ENCODE measurements around the gene ACOX2. TPM values are rescaled to one million over a fixed set of nuclear protein-coding genes. Genes with fewer than 3 reads are reported as not detected.

The ACOX2 gene
- total RNA-seq, 4 donors from 2014 or later: 2.6 to 6.6 (median 4.5) TPM

- H3K4me3 ChIP-seq (ENCODE audit: low read depth, poor library complexity, severe bottlenecking): no peak overlapping the region
- intact Hi-C loops (cut with DNase I; ENCODE audit: low total_unique reads): no loop called here
- TF ChIP-seq CTCF (IDR thresholded peaks at IDR 0.05): no peak
- no peak for TF ChIP-seq POLR2A (IDR thresholded peaks at IDR 0.05)
- WGBS, 2 donors: 50 to 56% methylated on average over 10 of the region's 10 CpGs
- DNase-seq (ENCODE audit: low spot score in 2 of 2): peak; percentile 54 to 81
Measured at GRCh38 chr3:58471025-58471887, 65.7 kb downstream of the ACOX2 start.

GRCh38 chr3:58470363-58471024 is 66.5 kb downstream of the ACOX2 start:
- no peak overlapping the region for H3K4me3 ChIP-seq (ENCODE audit: low read depth, poor library complexity, severe bottlenecking)
- peak in 1 of 2 donors; percentile 68 for DNase-seq (ENCODE audit: low spot score in 2 of 2)
- TF ChIP-seq CTCF (IDR thresholded peaks at IDR 0.05) (no peak), POLR2A (IDR thresholded peaks at IDR 0.05) (no peak)
- 92 to 98% methylated on average over 11 to 12 of the region's 12 CpGs for WGBS, 2 donors
- intact Hi-C loops (cut with DNase I; ENCODE audit: low total_unique reads): no loop called here

- TF ChIP-seq CTCF (IDR thresholded peaks at IDR 0.05) (no peak), POLR2A (IDR thresholded peaks at IDR 0.05) (no peak)
- no peak overlapping the region for H3K4me3 ChIP-seq (ENCODE audit: low read depth, poor library complexity, severe bottlenecking)
- intact Hi-C loops (cut with DNase I; ENCODE audit: low total_unique reads): no loop called here
- no peak for DNase-seq (ENCODE audit: low spot score in 2 of 2)
- WGBS, 2 donors: 85 to 89% methylated on average over 4 of the region's 4 CpGs
Measured at GRCh38 chr3:58469096-58469495, 67.9 kb downstream of the ACOX2 start.

GRCh38 chr3:58466899-58467563 is 70.0 kb downstream of the ACOX2 start:
- 85 to 91% methylated on average over 4 of the region's 4 CpGs for WGBS, 2 donors
- TF ChIP-seq CTCF (IDR thresholded peaks at IDR 0.05) (no peak), POLR2A (IDR thresholded peaks at IDR 0.05) (no peak)
- no peak overlapping the region for H3K4me3 ChIP-seq (ENCODE audit: low read depth, poor library complexity, severe bottlenecking)
- intact Hi-C loops (cut with DNase I; ENCODE audit: low total_unique reads): no loop called here
- peak in 1 of 2 donors; percentile 18 for DNase-seq (ENCODE audit: low spot score in 2 of 2)

GRCh38 chr3:58464866-58465265 is 72.1 kb downstream of the ACOX2 start:
- H3K4me3 ChIP-seq (ENCODE audit: low read depth, poor library complexity, severe bottlenecking): no peak overlapping the region
- WGBS, 2 donors: 57 to 65% methylated on average over 3 of the region's 3 CpGs
- TF ChIP-seq CTCF (IDR thresholded peaks at IDR 0.05) (no peak), POLR2A (IDR thresholded peaks at IDR 0.05) (no peak)
- DNase-seq (ENCODE audit: low spot score in 2 of 2): no peak
- intact Hi-C loops (cut with DNase I; ENCODE audit: low total_unique reads): no loop called here

All from lower leg skin (tissue), 4 donors.